ENCODE data around the gene HJURP. TPM values are rescaled to one million over a fixed set of nuclear protein-coding genes. Genes with fewer than 3 reads are reported as not detected.

Gene HJURP
- total RNA-seq, 3 donors from 2014 or later (not counting 1 experiment from before 2014, with no cell fraction given) = 0.87 to 3.2 (median 1.5) TPM

DNA sequence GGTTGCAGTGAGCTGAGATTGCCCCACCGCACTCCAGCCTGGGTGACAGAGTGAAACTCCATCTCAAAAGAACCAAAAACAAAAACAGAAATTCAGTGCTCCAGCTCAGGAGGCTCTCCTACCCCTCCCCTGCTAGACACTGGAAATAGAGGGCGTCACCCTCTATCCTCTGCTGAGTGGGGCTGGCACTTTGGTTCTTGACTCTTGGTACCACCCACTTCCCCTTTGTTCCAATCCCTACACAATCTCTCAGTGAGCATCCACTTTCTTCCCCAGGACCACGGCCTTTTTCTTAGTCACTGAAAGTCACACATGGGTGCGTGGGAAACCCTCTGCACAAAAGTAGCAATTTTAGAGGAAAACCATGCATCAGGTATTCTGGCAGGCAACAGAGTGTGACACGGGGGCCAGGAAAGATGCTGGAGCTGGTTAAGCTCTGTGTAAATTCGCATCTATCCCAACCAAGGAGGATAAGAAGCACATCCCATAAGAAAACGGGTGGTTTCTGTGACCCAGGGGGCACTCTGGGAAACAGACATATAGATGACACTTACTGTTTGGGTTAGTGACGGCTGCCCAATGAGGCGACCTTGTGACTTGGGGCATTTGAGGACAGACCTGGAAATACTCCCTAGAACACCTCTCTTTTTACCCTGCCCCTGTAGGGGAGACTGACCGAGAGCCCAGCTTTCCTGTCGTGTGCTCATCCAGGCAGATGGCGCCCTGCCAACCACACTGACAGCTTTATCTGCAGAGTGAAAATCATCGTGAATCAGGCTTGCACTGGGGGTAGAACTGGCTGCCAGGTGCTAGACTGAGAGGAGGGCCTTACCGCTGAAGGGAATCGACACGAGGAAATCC lies 7.7 kb downstream of the HJURP start:
- DNase-seq (no peak), ATAC-seq (no peak)
- 94% methylated on average over 16 of the region's 16 CpGs for WGBS (ENCODE audit: insufficient coverage)
- Mint-ChIP-seq H3K4me3 (no peak overlapping the region), H3K36me3 (no peaks in the 10 kb centered on the region), H3K27ac (no peak overlapping the region), H3K27me3 (ENCODE audit: low read depth in 2 of 2) (no peaks in the 10 kb centered on the region), H3K4me1 (peaks cover 0 to 4% of the 10 kb centered on the region in 2 donors), H3K9me3 (no peaks in the 10 kb centered on the region)
- no peaks in the 10 kb centered on the region for H3K36me3 ChIP-seq (ENCODE audit: control insufficient read depth, insufficient read depth, low read length)
- H3K27me3 ChIP-seq (ENCODE audit: control insufficient read depth, insufficient read depth, low read length) = no peaks in the 10 kb centered on the region
- no peak overlapping the region for H3K27ac ChIP-seq (ENCODE audit: low read length)
- H3K4me1 ChIP-seq (ENCODE audit: control insufficient read depth, insufficient read depth, low read length) = no peaks in the 10 kb centered on the region
- H3K4me3 ChIP-seq (ENCODE audit: low read length) = no peak overlapping the region
- TF ChIP-seq, protein P1, sequence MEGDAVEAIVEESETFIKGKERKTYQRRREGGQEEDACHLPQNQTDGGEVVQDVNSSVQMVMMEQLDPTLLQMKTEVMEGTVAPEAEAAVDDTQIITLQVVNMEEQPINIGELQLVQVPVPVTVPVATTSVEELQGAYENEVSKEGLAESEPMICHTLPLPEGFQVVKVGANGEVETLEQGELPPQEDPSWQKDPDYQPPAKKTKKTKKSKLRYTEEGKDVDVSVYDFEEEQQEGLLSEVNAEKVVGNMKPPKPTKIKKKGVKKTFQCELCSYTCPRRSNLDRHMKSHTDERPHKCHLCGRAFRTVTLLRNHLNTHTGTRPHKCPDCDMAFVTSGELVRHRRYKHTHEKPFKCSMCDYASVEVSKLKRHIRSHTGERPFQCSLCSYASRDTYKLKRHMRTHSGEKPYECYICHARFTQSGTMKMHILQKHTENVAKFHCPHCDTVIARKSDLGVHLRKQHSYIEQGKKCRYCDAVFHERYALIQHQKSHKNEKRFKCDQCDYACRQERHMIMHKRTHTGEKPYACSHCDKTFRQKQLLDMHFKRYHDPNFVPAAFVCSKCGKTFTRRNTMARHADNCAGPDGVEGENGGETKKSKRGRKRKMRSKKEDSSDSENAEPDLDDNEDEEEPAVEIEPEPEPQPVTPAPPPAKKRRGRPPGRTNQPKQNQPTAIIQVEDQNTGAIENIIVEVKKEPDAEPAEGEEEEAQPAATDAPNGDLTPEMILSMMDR (IDR thresholded peaks at IDR 0.05) = no peak
- no peaks in the 10 kb centered on the region for H3K9me3 ChIP-seq (ENCODE audit: control insufficient read depth, insufficient read depth, low read length)
- intact Hi-C loops (cut with micrococcal nuclease) = no loop called here

DNA sequence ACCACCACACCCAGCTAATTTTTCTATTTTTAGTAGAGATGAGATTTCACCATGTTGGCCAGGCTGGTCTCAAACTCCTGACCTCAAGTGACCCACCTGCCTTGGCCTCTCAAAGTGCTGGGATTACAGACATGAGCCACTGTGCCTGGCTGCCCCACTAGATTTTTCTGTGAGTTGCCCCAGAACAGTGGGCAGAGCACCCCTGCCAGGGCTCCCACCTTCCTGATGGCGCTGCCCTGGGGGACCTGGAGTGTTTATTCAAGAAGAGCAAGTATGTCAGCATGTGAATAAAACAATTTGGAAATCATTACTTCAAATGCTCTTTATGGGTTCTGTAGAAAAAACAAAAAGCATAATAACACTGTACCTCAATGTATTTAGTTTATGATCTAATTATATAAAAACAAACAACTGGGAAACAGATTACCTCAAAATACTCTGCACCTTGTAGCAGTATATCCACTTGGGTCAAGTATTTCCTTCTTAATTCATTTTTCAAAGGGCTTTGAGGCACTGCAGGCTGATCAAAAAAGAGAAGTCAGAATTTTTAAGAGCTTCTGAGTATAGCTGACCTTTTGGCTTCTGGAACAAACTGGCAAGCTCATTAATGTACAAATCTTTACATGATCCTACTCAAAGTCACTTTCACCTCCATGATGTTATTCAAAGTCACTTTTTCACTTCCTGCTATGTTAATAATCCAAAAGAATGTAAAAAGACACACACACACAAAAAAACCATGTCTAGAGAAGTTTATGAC lies 8.9 kb downstream of the HJURP start:
- Mint-ChIP-seq H3K9me3 (no peaks in the 10 kb centered on the region), H3K36me3 (no peaks in the 10 kb centered on the region), H3K27me3 (ENCODE audit: low read depth in 2 of 2) (no peaks in the 10 kb centered on the region), H3K4me3 (no peak overlapping the region), H3K4me1 (peaks cover 0 to 4% of the 10 kb centered on the region in 2 donors), H3K27ac (no peak overlapping the region)
- DNase-seq (no peak), ATAC-seq (no peak)
- intact Hi-C loops (cut with micrococcal nuclease) = no loop called here
- H3K36me3 ChIP-seq (ENCODE audit: control insufficient read depth, insufficient read depth, low read length) = no peaks in the 10 kb centered on the region
- TF ChIP-seq, protein P1 (IDR thresholded peaks at IDR 0.05) = no peak
- H3K4me1 ChIP-seq (ENCODE audit: control insufficient read depth, insufficient read depth, low read length) = no peaks in the 10 kb centered on the region
- H3K27me3 ChIP-seq (ENCODE audit: control insufficient read depth, insufficient read depth, low read length) = no peaks in the 10 kb centered on the region
- 100% methylated on average over 1 of the region's 1 CpG for WGBS (ENCODE audit: insufficient coverage)
- H3K4me3 ChIP-seq (ENCODE audit: low read length) = no peak overlapping the region
- H3K9me3 ChIP-seq (ENCODE audit: control insufficient read depth, insufficient read depth, low read length) = no peaks in the 10 kb centered on the region
- no peak overlapping the region for H3K27ac ChIP-seq (ENCODE audit: low read length)

DNA sequence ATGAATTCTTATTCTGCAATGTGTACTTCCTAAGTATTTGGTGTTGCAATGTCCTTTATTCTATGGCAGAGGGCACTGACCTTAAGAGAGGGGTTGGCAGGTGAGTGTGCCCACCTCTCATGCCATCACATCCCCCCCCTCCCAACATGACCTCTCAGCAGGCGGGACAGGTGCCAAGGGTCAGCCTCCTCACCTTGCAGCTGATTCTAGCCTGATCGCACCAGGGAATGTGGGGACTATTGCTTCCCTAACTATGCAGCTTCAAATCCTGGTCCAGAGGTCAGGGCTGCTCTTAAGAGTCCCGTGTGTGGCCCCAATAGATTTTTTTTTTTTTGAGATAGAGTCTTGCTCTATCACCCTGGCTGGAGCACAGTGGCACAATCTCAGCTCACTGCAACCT lies 9.5 kb downstream of the HJURP start:
- Mint-ChIP-seq H3K9me3 (no peaks in the 10 kb centered on the region), H3K4me3 (no peak overlapping the region), H3K4me1 (peaks cover 0 to 4% of the 10 kb centered on the region in 2 donors), H3K27ac (no peak overlapping the region), H3K36me3 (no peaks in the 10 kb centered on the region), H3K27me3 (ENCODE audit: low read depth in 2 of 2) (no peaks in the 10 kb centered on the region)
- no peak overlapping the region for H3K27ac ChIP-seq (ENCODE audit: low read length)
- no peaks in the 10 kb centered on the region for H3K36me3 ChIP-seq (ENCODE audit: control insufficient read depth, insufficient read depth, low read length)
- 96% methylated on average over 3 of the region's 3 CpGs for WGBS (ENCODE audit: insufficient coverage)
- intact Hi-C loops (cut with micrococcal nuclease) = no loop called here
- H3K9me3 ChIP-seq (ENCODE audit: control insufficient read depth, insufficient read depth, low read length) = no peaks in the 10 kb centered on the region
- no peak for DNase-seq
- H3K27me3 ChIP-seq (ENCODE audit: control insufficient read depth, insufficient read depth, low read length) = no peaks in the 10 kb centered on the region
- TF ChIP-seq, protein P1 (IDR thresholded peaks at IDR 0.05) = no peak
- H3K4me3 ChIP-seq (ENCODE audit: low read length) = no peak overlapping the region
- no peak for ATAC-seq
- no peaks in the 10 kb centered on the region for H3K4me1 ChIP-seq (ENCODE audit: control insufficient read depth, insufficient read depth, low read length)

Data from natural killer cell (primary cell).